Right atrium auricular region (tissue), 2 donors: ENCODE measurements around the gene PANK1. TPM values are rescaled to one million over a fixed set of nuclear protein-coding genes. Genes with fewer than 3 reads are reported as not detected.

Source experiments
- DNase-seq: peaks from one replicate; pipeline ENCODE4 v3.0.0-alpha.2; 2019; ENCODE audit warnings: low spot score
- H3K27ac ChIP-seq, 2 donors: fragments of 200-600 bp; sonication (generic); 1 replicate in 1 of 2; 2 replicates in 1 of 2; pipeline ENCODE4 v1.5.1; 2016 to 2019
- H3K27me3 ChIP-seq, 2 donors: fragments of 200-600 bp; sonication (generic); one replicate each; pipeline versions ENCODE4 v1.5.1 to v1.6.0; 2017 to 2019
- H3K36me3 ChIP-seq: fragments of 200-600 bp; sonication (generic); one replicate; pipeline ENCODE4 v1.5.1; 2016
- H3K4me1 ChIP-seq, 2 donors: fragments of 200-600 bp; sonication (generic); one replicate each; pipeline versions ENCODE4 v1.5.1 to v1.6.0; 2017 to 2019
- H3K4me3 ChIP-seq, 2 donors: fragments of 200-600 bp; sonication (generic); 1 replicate in 1 of 2; 2 replicates in 1 of 2; pipeline ENCODE4 v1.5.1; 2017 to 2019; ENCODE audit warnings: mild to moderate bottlenecking in 1 of 2, moderate library complexity in 1 of 2
- H3K9me3 ChIP-seq, 2 donors: fragments of 200-600 bp; sonication (generic); one replicate each; pipeline ENCODE4 v1.5.1; 2019
- total RNA-seq, 2 donors: library from RNA; depleted of rRNA; stranded (reverse); fragments of >200 nt; gene quantifications; one replicate each; pipeline ENCODE4 v1.1.0, GENCODE V29; 2016
- TF ChIP-seq, protein P1 (sequence below), 2 donors: fragments of 200-600 bp; sonication (generic); IDR thresholded peaks; one replicate each; pipeline ENCODE4 v1.5.1; 2019; ENCODE audit warnings: antibody characterized with exemption in 2 of 2

Gene PANK1
- total RNA-seq, 2 donors from 2014 or later = 7.4 to 15.5 TPM

GRCh38 chr10:89640241-89640640 is 4.8 kb downstream of the PANK1 start:
- DNase-seq = no peak
- H3K36me3 ChIP-seq = no peaks in the 10 kb centered on the region
- H3K4me1 ChIP-seq = peaks cover 0 to 5% of the 10 kb centered on the region in 2 donors
- H3K9me3 ChIP-seq = no peaks in the 10 kb centered on the region
- no peak overlapping the region for H3K4me3 ChIP-seq
- TF ChIP-seq, protein P1, sequence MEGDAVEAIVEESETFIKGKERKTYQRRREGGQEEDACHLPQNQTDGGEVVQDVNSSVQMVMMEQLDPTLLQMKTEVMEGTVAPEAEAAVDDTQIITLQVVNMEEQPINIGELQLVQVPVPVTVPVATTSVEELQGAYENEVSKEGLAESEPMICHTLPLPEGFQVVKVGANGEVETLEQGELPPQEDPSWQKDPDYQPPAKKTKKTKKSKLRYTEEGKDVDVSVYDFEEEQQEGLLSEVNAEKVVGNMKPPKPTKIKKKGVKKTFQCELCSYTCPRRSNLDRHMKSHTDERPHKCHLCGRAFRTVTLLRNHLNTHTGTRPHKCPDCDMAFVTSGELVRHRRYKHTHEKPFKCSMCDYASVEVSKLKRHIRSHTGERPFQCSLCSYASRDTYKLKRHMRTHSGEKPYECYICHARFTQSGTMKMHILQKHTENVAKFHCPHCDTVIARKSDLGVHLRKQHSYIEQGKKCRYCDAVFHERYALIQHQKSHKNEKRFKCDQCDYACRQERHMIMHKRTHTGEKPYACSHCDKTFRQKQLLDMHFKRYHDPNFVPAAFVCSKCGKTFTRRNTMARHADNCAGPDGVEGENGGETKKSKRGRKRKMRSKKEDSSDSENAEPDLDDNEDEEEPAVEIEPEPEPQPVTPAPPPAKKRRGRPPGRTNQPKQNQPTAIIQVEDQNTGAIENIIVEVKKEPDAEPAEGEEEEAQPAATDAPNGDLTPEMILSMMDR (IDR thresholded peaks at IDR 0.05) = no peak
- H3K27ac ChIP-seq = no peak overlapping the region
- no peaks in the 10 kb centered on the region for H3K27me3 ChIP-seq

GRCh38 chr10:89639326-89639725 is 5.7 kb downstream of the PANK1 start:
- Histone ChIP-seq H3K27ac (no peak overlapping the region), H3K4me1 (peaks cover 0 to 5% of the 10 kb centered on the region in 2 donors), H3K4me3 (no peak overlapping the region), H3K36me3 (no peaks in the 10 kb centered on the region), H3K27me3 (no peaks in the 10 kb centered on the region), H3K9me3 (no peaks in the 10 kb centered on the region)
- TF ChIP-seq, protein P1 (IDR thresholded peaks at IDR 0.05) = no peak
- DNase-seq = no peak

- no peaks in the 10 kb centered on the region for H3K4me1 ChIP-seq
Measured at GRCh38 chr10:89637113-89637512, 7.9 kb downstream of the PANK1 start.

DNA sequence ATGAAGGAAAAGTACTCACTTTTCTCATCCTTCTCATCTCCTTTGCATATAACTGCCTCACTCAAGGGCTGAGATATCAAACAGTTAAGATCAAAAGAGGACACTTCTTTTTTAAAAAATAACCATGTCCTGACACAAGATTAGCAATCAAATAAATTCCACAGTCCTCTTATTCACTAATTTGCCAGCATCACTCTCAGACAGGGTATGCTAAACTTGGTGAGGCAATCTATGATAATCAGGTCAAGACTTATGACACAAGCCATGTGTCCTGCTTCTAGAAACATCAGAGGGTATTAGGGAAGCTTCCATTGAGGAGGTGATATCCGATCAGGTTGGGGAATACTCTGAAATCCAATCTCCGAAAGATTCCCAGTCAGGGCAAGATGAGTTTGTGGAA is 10.4 kb downstream of the PANK1 start:
- H3K36me3 ChIP-seq = no peaks in the 10 kb centered on the region
- H3K4me1 ChIP-seq = no peaks in the 10 kb centered on the region
- no peak overlapping the region for H3K4me3 ChIP-seq
- H3K27me3 ChIP-seq = no peaks in the 10 kb centered on the region
- DNase-seq = no peak
- TF ChIP-seq, protein P1 (IDR thresholded peaks at IDR 0.05) = no peak
- no peaks in the 10 kb centered on the region for H3K9me3 ChIP-seq
- H3K27ac ChIP-seq = no peak overlapping the region

More at GRCh38 chr10:89637113-89637512, 7.9 kb downstream of the PANK1 start:
- Histone ChIP-seq H3K36me3 (no peaks in the 10 kb centered on the region), H3K27me3 (no peaks in the 10 kb centered on the region), H3K4me3 (no peak overlapping the region), H3K27ac (no peak overlapping the region), H3K9me3 (no peaks in the 10 kb centered on the region)
- DNase-seq = no peak
- TF ChIP-seq, protein P1 (IDR thresholded peaks at IDR 0.05) = no peak

- H3K4me1 ChIP-seq = no peaks in the 10 kb centered on the region
- no peak overlapping the region for H3K27ac ChIP-seq
- TF ChIP-seq, protein P1 (IDR thresholded peaks at IDR 0.05) = no peak
Measured at GRCh38 chr10:89633484-89633883, 11.6 kb downstream of the PANK1 start.

GRCh38 chr10:89632824-89633223 is 12.2 kb downstream of the PANK1 start:
- Histone ChIP-seq H3K27me3 (no peaks in the 10 kb centered on the region), H3K4me3 (no peak overlapping the region), H3K4me1 (no peaks in the 10 kb centered on the region), H3K36me3 (no peaks in the 10 kb centered on the region), H3K9me3 (no peaks in the 10 kb centered on the region), H3K27ac (no peak overlapping the region)
- DNase-seq = no peak
- TF ChIP-seq, protein P1 (IDR thresholded peaks at IDR 0.05) = no peak

More at GRCh38 chr10:89633484-89633883, 11.6 kb downstream of the PANK1 start:
- no peaks in the 10 kb centered on the region for H3K36me3 ChIP-seq
- H3K27me3 ChIP-seq = no peaks in the 10 kb centered on the region
- no peak for DNase-seq
- no peak overlapping the region for H3K4me3 ChIP-seq
- no peaks in the 10 kb centered on the region for H3K9me3 ChIP-seq
